ENCODE measurements around the gene ALK.

ALK gene

DNA sequence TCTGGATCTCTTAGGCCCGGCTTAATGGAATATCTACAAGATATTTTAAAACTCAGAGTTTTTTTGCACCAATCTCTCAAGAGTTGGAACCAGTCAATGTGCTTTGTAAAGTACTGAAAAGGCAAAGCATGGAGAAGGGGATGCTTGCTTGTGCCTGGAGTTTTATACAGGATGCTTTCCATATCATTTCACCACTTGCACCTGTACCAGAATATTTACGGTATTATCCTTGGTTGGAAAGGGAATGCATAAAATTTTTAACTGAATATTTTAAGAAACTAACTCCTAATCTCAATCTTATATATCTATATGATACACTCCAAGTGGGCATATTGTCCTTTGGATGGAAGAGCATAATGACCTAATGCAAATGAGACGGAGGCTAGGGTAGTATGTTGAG lies 487.5 kb downstream of the ALK start:
- CTCF ChIA-PET, result no interaction called here
- TF ChIP-seq CTCF (IDR thresholded peaks at IDR 0.05; ENCODE audit: control extremely low read depth, extremely low read depth, low read depth, missing control alignments), result no peak

GRCh38 chr2:29433128-29433527 lies 488.3 kb downstream of the ALK start:
- no peak for TF ChIP-seq CTCF (IDR thresholded peaks at IDR 0.05; ENCODE audit: control extremely low read depth, extremely low read depth, low read depth, missing control alignments)
- no peak for DNase-seq (ENCODE audit: extremely low spot score)
- ChIA-PET CTCF (no interaction called here), POLR2A (no interaction called here)

More for the DNA sequence above, 487.5 kb downstream of the ALK start:
- POLR2A ChIA-PET, result no interaction called here
- no peak for DNase-seq (ENCODE audit: extremely low spot score)

- no peak for TF ChIP-seq CTCF (IDR thresholded peaks at IDR 0.05; ENCODE audit: control extremely low read depth, extremely low read depth, low read depth, missing control alignments)
- ChIA-PET CTCF (no interaction called here), POLR2A (no interaction called here)
- DNase-seq (ENCODE audit: extremely low spot score), result no peak
These were observed 489.9 kb downstream of the ALK start for GRCh38 chr2:29431485-29431884.

- no peak for DNase-seq (ENCODE audit: extremely low spot score)
- ChIA-PET CTCF (no interaction called here), POLR2A (no interaction called here)
- TF ChIP-seq CTCF (IDR thresholded peaks at IDR 0.05; ENCODE audit: control extremely low read depth, extremely low read depth, low read depth, missing control alignments), result no peak
These were observed 490.8 kb downstream of the ALK start for GRCh38 chr2:29430382-29431112.

- ChIA-PET POLR2A (no interaction called here), CTCF (interaction anchor here (1.5 kb wide), 1 partner anchor 14 kb away, joined by 5 read pairs; no protein-coding TSS in a partner anchor)
- TF ChIP-seq CTCF (IDR thresholded peaks at IDR 0.05; ENCODE audit: control extremely low read depth, extremely low read depth, low read depth, missing control alignments), result no peak
- DNase-seq (ENCODE audit: extremely low spot score), result no peak
These were observed 495.0 kb downstream of the ALK start for GRCh38 chr2:29426354-29426753.

- CTCF ChIA-PET, result interaction anchor here (1.5 kb wide), 1 partner anchor 14 kb away, joined by 5 read pairs; no protein-coding TSS in a partner anchor
- no peak for TF ChIP-seq CTCF (IDR thresholded peaks at IDR 0.05; ENCODE audit: control extremely low read depth, extremely low read depth, low read depth, missing control alignments)
- no peak for DNase-seq (ENCODE audit: extremely low spot score)
- POLR2A ChIA-PET, result no interaction called here
These were observed 495.5 kb downstream of the ALK start for GRCh38 chr2:29425866-29426265.

Data from GM10248 (cell line).